Esophagus (tissue), 2 donors: Measurements from ENCODE around the gene PNPLA1. TPM values are rescaled to one million over a fixed set of nuclear protein-coding genes. Genes with fewer than 3 reads are reported as not detected.

Source experiments
- H3K27ac ChIP-seq, 2 donors: one replicate each; pipeline ENCODE4 v1.5.1; 2013; ENCODE audit warnings: low read depth in 2 of 2, mild to moderate bottlenecking in 2 of 2, inconsistent platforms in 1 of 2, low read length in 1 of 2, moderate library complexity in 1 of 2
- H3K27me3 ChIP-seq, 2 donors: one replicate each; pipeline ENCODE4 v1.6.1; 2013; ENCODE audit warnings: low read length in 2 of 2, control low read depth in 1 of 2, mild to moderate bottlenecking in 1 of 2; ENCODE audit not compliant: insufficient read depth in 2 of 2, control insufficient read depth in 1 of 2
- H3K36me3 ChIP-seq, 2 donors: one replicate each; pipeline ENCODE4 v1.6.1; 2013; ENCODE audit warnings: low read length in 1 of 2; ENCODE audit not compliant: control insufficient read depth in 2 of 2, insufficient read depth in 2 of 2
- H3K4me1 ChIP-seq, 2 donors: one replicate each; pipeline ENCODE4 v1.6.1; 2013; ENCODE audit warnings: low read length in 1 of 2; ENCODE audit not compliant: control insufficient read depth in 2 of 2, insufficient read depth in 2 of 2
- H3K4me3 ChIP-seq, 2 donors: one replicate each; pipeline ENCODE4 v1.5.1; 2013; ENCODE audit warnings: low read length in 2 of 2, mild to moderate bottlenecking in 2 of 2, low read depth in 1 of 2, moderate library complexity in 1 of 2
- H3K9me3 ChIP-seq, 2 donors: one replicate each; pipeline ENCODE4 v1.6.1; 2013; ENCODE audit warnings: mild to moderate bottlenecking in 2 of 2, low read depth in 1 of 2, low read length in 1 of 2, moderate library complexity in 1 of 2; ENCODE audit not compliant: control insufficient read depth in 2 of 2, insufficient read depth in 1 of 2
- WGBS, 2 donors: extraction: QIAGEN DNeasy Blood & Tissue Kit; methylation state at CpG; one replicate each; pipeline ENCODE4 v1.1.7; 2013; 5-methylcytosine and 5-hydroxymethylcytosine counted together
- polyA plus RNA-seq, 2 donors: library from polyadenylated mRNA; stranded (reverse); fragments of 200-250 nt; gene quantifications; one replicate each; pipeline ENCODE4 v1.2.3, GENCODE V29; 2013
- donor health status: healthy with polysubstance abuse.
- donor health status: Bipolar disorder and iron deficiency.

PNPLA1 gene
- polyA plus RNA-seq, 2 donors: 0.02 to 0.04 TPM

DNA sequence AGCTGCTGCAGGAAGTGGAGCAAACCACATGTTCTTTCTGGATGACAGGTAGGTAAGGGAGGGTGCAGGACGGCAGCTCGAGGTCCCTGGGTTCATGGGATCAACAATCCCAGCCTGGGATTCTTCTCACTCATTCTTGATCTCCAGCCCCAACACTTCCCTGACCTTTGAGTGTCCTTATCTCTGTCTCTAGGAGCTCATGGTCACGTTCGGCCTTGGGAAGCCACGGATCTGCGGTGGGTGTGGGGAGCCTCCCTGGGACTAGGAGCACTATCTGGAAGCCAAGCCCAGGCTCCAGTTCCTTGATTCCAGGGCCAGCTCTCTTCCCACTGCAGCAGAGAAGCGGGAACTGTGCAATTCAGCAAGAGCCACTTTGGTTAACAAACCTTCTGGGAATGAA is 39.3 kb downstream of the PNPLA1 start:
- Histone ChIP-seq H3K36me3 (no peaks in the 10 kb centered on the region), H3K4me1 (no peaks in the 10 kb centered on the region), H3K27ac (no peak overlapping the region), H3K4me3 (no peak overlapping the region), H3K9me3 (no peaks in the 10 kb centered on the region), H3K27me3 (no peaks in the 10 kb centered on the region)
- WGBS, 2 donors: 52 to 75% methylated on average over 7 of the region's 7 CpGs

DNA sequence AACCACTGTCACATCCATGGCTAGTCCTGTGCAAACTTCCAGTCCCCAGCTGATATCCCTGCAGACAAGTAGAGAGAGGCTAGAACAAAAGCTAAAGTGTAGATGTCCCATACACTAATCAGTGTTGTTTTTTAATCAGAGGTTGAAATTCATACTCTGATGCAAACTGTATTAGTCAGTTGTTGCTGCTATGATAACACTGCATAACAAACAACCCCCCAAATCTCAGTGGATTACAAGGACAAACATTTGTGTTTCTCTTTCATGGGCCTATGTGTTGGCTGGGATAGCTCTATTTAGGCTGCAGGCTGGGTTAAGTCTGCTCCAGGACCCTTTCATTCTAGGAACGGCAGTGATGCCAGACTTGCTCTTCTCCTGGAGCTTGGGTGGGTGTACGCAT is 40.0 kb downstream of the PNPLA1 start:
- Histone ChIP-seq H3K9me3 (no peaks in the 10 kb centered on the region), H3K27ac (no peak overlapping the region)
- 91 to 96% methylated on average over 2 of the region's 2 CpGs for WGBS, 2 donors

DNA sequence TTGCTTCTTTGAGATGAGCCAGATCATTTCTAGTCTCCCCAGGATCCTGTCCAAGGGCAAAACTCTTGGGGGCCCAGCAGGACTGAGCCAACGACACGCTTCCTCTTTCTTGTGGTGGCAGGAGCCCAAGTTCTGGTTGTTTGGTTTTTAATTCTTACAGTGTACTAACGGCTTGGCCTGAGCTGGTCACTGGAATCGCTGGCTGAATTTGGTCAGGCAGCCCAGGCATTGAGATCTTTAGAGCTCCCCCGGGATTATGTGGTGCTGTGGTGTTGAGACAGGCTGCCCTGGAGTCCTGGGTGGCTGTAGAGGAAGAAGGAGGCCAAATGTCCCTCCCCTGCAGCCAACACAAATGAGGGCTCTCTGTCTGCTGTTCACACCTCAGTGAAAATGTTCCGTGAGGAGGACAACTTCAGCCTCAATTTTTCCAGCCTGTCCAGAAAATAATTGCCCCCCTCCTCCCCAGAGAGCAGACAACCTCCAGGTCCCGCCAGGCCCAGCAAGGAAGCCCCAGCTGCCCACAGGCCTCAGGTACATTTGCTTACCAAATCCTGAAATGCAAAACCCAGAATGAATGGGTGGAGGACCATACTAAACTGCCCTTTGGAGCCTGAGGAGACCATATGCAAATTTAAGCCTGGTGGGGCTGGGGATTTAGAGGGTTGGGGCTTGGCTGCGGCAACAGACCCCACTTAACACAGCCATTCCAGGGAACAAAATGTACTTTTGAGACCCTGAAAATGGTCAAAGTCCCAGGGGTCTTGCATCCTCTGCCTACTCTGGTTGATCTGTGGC is 43.2 kb downstream of the PNPLA1 start:
- WGBS, 2 donors: 63 to 76% methylated on average over 8 of the region's 8 CpGs
- H3K36me3 ChIP-seq: no peaks in the 10 kb centered on the region
- H3K27ac ChIP-seq: no peak overlapping the region
- no peak overlapping the region for H3K4me3 ChIP-seq
- no peaks in the 10 kb centered on the region for H3K9me3 ChIP-seq
- H3K27me3 ChIP-seq: no peaks in the 10 kb centered on the region
- H3K4me1 ChIP-seq: no peaks in the 10 kb centered on the region

More for the DNA sequence above, 40.0 kb downstream of the PNPLA1 start:
- H3K27me3 ChIP-seq: no peaks in the 10 kb centered on the region
- H3K4me1 ChIP-seq: no peaks in the 10 kb centered on the region
- H3K36me3 ChIP-seq: no peaks in the 10 kb centered on the region
- no peak overlapping the region for H3K4me3 ChIP-seq

GRCh38 chr6:36313649-36313936 is 43.7 kb downstream of the PNPLA1 start:
- WGBS, 2 donors: 89 to 92% methylated on average over 4 of the region's 4 CpGs
- H3K4me1 ChIP-seq: no peaks in the 10 kb centered on the region

DNA sequence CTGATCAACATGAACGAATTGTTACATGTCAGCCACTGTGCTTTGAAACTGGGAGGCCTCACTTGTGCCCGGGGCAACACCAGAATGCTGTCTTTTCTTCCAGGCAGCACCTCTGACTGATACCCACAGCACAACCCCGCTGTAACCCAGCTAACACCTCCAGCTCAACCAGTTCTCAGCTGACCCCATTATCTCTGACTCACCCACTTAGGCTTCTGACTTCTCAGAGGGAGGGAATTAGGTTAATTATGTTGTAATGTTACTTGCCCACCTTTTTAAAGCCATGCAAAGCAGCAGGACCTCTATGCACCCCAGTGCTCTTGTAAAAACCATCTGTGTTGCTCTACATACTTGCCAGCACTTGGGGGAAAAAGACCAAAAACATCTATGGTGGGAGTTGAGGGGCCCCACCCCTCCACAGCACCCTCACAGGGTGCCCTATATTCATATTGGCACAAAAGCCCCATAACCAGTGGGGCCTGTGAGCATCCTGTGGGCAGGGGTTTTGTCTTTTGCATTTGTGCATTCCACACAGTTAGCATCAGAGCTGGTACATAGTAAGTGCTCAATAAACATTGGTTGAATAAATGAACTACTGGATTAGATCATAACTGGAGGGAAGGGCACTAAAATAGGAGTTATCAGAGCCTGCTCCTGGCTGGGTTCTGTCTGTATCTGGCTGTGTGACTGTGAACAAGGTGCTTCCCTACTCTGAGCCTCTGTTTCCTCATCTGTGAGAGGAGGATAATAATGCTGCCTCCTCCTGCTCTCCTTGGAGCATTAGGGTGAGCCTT is 44.6 kb downstream of the PNPLA1 start:
- Histone ChIP-seq H3K4me1 (peaks cover 0 to 3% of the 10 kb centered on the region in 2 donors), H3K36me3 (no peaks in the 10 kb centered on the region), H3K4me3 (no peak overlapping the region), H3K9me3 (no peaks in the 10 kb centered on the region), H3K27me3 (no peaks in the 10 kb centered on the region), H3K27ac (no peak overlapping the region)
- 45 to 53% methylated on average over 3 of the region's 3 CpGs for WGBS, 2 donors

More at GRCh38 chr6:36313649-36313936, 43.7 kb downstream of the PNPLA1 start:
- Histone ChIP-seq H3K4me3 (no peak overlapping the region), H3K9me3 (no peaks in the 10 kb centered on the region), H3K27ac (no peak overlapping the region), H3K36me3 (no peaks in the 10 kb centered on the region), H3K27me3 (no peaks in the 10 kb centered on the region)

GRCh38 chr6:36315921-36316320 is 46.1 kb downstream of the PNPLA1 start:
- Histone ChIP-seq H3K27ac (no peak overlapping the region), H3K36me3 (no peaks in the 10 kb centered on the region), H3K9me3 (no peaks in the 10 kb centered on the region), H3K4me3 (no peak overlapping the region), H3K27me3 (no peaks in the 10 kb centered on the region), H3K4me1 (peaks cover 0 to 4% of the 10 kb centered on the region in 2 donors)
- WGBS, 2 donors: 85 to 90% methylated on average over 5 of the region's 5 CpGs

DNA sequence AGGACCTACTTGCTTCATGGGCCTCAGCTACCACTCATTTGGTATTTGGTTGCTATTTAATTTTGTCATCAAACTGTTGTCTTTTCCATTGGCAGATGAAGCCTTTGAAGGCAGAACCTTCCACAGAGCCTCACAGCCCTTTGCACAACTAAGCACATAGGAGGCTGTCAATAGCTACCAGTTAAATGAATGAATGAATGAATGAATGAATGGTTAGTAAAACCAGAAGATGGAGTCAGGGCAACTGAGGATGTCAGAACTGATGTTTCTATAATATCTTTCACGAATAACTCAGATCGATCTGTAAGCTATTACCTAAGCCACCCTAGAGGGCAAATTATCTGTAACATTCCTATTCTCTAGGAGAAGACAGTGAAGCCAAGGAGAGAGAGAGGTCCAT is 47.8 kb downstream of the PNPLA1 start:
- H3K4me3 ChIP-seq: no peak overlapping the region
- no peaks in the 10 kb centered on the region for H3K27me3 ChIP-seq
- 88 to 92% methylated on average over 2 of the region's 2 CpGs for WGBS, 2 donors
- no peaks in the 10 kb centered on the region for H3K9me3 ChIP-seq
- H3K36me3 ChIP-seq: no peaks in the 10 kb centered on the region
- H3K4me1 ChIP-seq: peaks cover 0 to 4% of the 10 kb centered on the region in 2 donors
- no peak overlapping the region for H3K27ac ChIP-seq

GRCh38 chr6:36318690-36319435 is 49.0 kb downstream of the PNPLA1 start:
- Histone ChIP-seq H3K4me3 (no peak overlapping the region), H3K4me1 (peaks cover 0 to 4% of the 10 kb centered on the region in 2 donors), H3K27me3 (no peaks in the 10 kb centered on the region), H3K27ac (no peak overlapping the region), H3K9me3 (no peaks in the 10 kb centered on the region), H3K36me3 (no peaks in the 10 kb centered on the region)
- WGBS, 2 donors: 76 to 80% methylated on average over 6 of the region's 6 CpGs

- Histone ChIP-seq H3K27me3 (no peaks in the 10 kb centered on the region), H3K36me3 (no peaks in the 10 kb centered on the region), H3K9me3 (no peaks in the 10 kb centered on the region), H3K4me3 (no peak overlapping the region), H3K27ac (no peak overlapping the region), H3K4me1 (peaks cover 0 to 4% of the 10 kb centered on the region in 2 donors)
- 81 to 83% methylated on average over 9 of the region's 9 CpGs for WGBS, 2 donors
Observed at GRCh38 chr6:36319436-36319762, 49.5 kb downstream of the PNPLA1 start.
